ENCODE data around the gene PLA2R1. TPM values are rescaled to one million over a fixed set of nuclear protein-coding genes. Genes with fewer than 3 reads are reported as not detected.

Gene PLA2R1
- total RNA-seq, 4 donors from 2014 or later: 18.3 to 52.0 (median 34.1) TPM

GRCh38 chr2:159988412-159988970 lies 73.9 kb downstream of the PLA2R1 start:
- intact Hi-C loops (cut with DNase I; ENCODE audit: low total_unique reads): no loop called here

GRCh38 chr2:159987181-159987580 lies 75.2 kb downstream of the PLA2R1 start:
- DNase-seq (ENCODE audit: low spot score in 2 of 2): no peak
- H3K4me3 ChIP-seq (ENCODE audit: low read depth, poor library complexity, severe bottlenecking): no peak overlapping the region
- intact Hi-C loops (cut with DNase I; ENCODE audit: low total_unique reads): no loop called here
- TF ChIP-seq POLR2A (IDR thresholded peaks at IDR 0.05) (no peak), CTCF (IDR thresholded peaks at IDR 0.05) (no peak)
- WGBS, 2 donors: 86 to 89% methylated on average over 6 of the region's 6 CpGs

More at GRCh38 chr2:159988412-159988970, 73.9 kb downstream of the PLA2R1 start:
- TF ChIP-seq CTCF (IDR thresholded peaks at IDR 0.05) (no peak), POLR2A (IDR thresholded peaks at IDR 0.05) (no peak)
- WGBS, 2 donors: 88 to 89% methylated on average over 4 of the region's 4 CpGs
- no peak overlapping the region for H3K4me3 ChIP-seq (ENCODE audit: low read depth, poor library complexity, severe bottlenecking)
- DNase-seq (ENCODE audit: low spot score in 2 of 2): no peak

GRCh38 chr2:159985656-159986055 lies 76.8 kb downstream of the PLA2R1 start:
- no peak overlapping the region for H3K4me3 ChIP-seq (ENCODE audit: low read depth, poor library complexity, severe bottlenecking)
- WGBS, 2 donors: 80 to 89% methylated on average over 3 of the region's 3 CpGs
- TF ChIP-seq CTCF (IDR thresholded peaks at IDR 0.05): no peak
- TF ChIP-seq POLR2A (IDR thresholded peaks at IDR 0.05): no peak
- intact Hi-C loops (cut with DNase I; ENCODE audit: low total_unique reads): no loop called here
- DNase-seq (ENCODE audit: low spot score in 2 of 2): no peak

GRCh38 chr2:159984034-159984433 lies 78.4 kb downstream of the PLA2R1 start:
- TF ChIP-seq POLR2A (IDR thresholded peaks at IDR 0.05) (no peak), CTCF (IDR thresholded peaks at IDR 0.05) (no peak)
- DNase-seq (ENCODE audit: low spot score in 2 of 2): no peak
- intact Hi-C loops (cut with DNase I; ENCODE audit: low total_unique reads): no loop called here
- H3K4me3 ChIP-seq (ENCODE audit: low read depth, poor library complexity, severe bottlenecking): no peak overlapping the region

- WGBS, 2 donors: 63% methylated on average over 7 of the region's 7 CpGs
- intact Hi-C loops (cut with DNase I; ENCODE audit: low total_unique reads): no loop called here
These were observed 79.3 kb downstream of the PLA2R1 start for GRCh38 chr2:159982842-159983785.

More at GRCh38 chr2:159982842-159983785, 79.3 kb downstream of the PLA2R1 start:
- no peak overlapping the region for H3K4me3 ChIP-seq (ENCODE audit: low read depth, poor library complexity, severe bottlenecking)
- TF ChIP-seq CTCF (IDR thresholded peaks at IDR 0.05): no peak
- no peak for TF ChIP-seq POLR2A (IDR thresholded peaks at IDR 0.05)
- DNase-seq (ENCODE audit: low spot score in 2 of 2): no peak

Data from lower leg skin (tissue), 4 donors.